Caco-2 (cell line): ENCODE data around the gene CGNL1. TPM values are rescaled to one million over a fixed set of nuclear protein-coding genes. Genes with fewer than 3 reads are reported as not detected.

Experiments
- BruUV-seq: library from RNA; stranded (reverse); fragments of 400-500 nt; replicated peaks from 2 replicates; lab custom pipeline; 2021; lab: Mats Ljungman, UMichigan
- CTCF ChIA-PET: fragments of 300-600 bp; sonication (Branson Sonifier 250); formaldehyde crosslinking; loops from one replicate; lab custom pipeline; 2022; ENCODE audit warnings: antibody characterized with exemption; lab: Charles Lee
- POLR2A ChIA-PET: fragments of 300-600 bp; sonication (Branson Sonifier 250); formaldehyde crosslinking; loops from one replicate; lab custom pipeline; 2022; ENCODE audit warnings: antibody characterized with exemption; lab: Charles Lee
- DNase-seq, 2 experiments: peaks; one replicate each; pipeline versions ENCODE4 v3.0.0 to v3.0.0-alpha.2; 2020 to 2022
- H3K27me3 ChIP-seq: replicated peaks from 2 replicates; pipeline ENCODE4 v1.6.0; 2011; ENCODE audit warnings: low read length; ENCODE audit not compliant: control insufficient read depth, insufficient read depth
- H3K36me3 ChIP-seq: 2 replicates; pipeline ENCODE4 v1.5.1; 2011; ENCODE audit warnings: low read length; ENCODE audit not compliant: control insufficient read depth, insufficient read depth
- H3K4me1 ChIP-seq: fragments of 250-450 bp; sonication (Bioruptor Pico); 2 replicates; pipeline ENCODE4 v1.5.1; 2020; ENCODE audit warnings: mild to moderate bottlenecking
- H3K4me3 ChIP-seq: 2 replicates; pipeline ENCODE4 v1.5.1; 2011; ENCODE audit warnings: low read depth, mild to moderate bottlenecking, control low read depth, low read length
- H3K9me3 ChIP-seq: fragments of 250-450 bp; sonication (Bioruptor Pico); 2 replicates; pipeline ENCODE4 v1.5.1; 2020; ENCODE audit warnings: mild to moderate bottlenecking, moderate library complexity
- H3K27ac Mint-ChIP-seq: one replicate; pipeline ENCODE4 v1.8.0; 2022; ENCODE audit warnings: mixed read lengths; ENCODE audit not compliant: unreplicated experiment
- H3K27me3 Mint-ChIP-seq: one replicate; pipeline ENCODE4 v1.8.0; 2022; ENCODE audit warnings: mixed read lengths; ENCODE audit not compliant: insufficient read depth, unreplicated experiment
- H3K36me3 Mint-ChIP-seq: one replicate; pipeline ENCODE4 v1.8.0; 2022; ENCODE audit warnings: mild to moderate bottlenecking, mixed read lengths; ENCODE audit not compliant: insufficient read depth, unreplicated experiment
- H3K4me1 Mint-ChIP-seq: one replicate; pipeline ENCODE4 v1.8.0; 2022; ENCODE audit warnings: low read depth, mixed read lengths; ENCODE audit not compliant: unreplicated experiment
- H3K4me3 Mint-ChIP-seq: one replicate; pipeline ENCODE4 v1.8.0; 2022; ENCODE audit warnings: mild to moderate bottlenecking, moderate library complexity, mixed read lengths; ENCODE audit not compliant: unreplicated experiment
- H3K9me3 Mint-ChIP-seq: one replicate; pipeline ENCODE4 v1.8.0; 2022; ENCODE audit warnings: mixed read lengths; ENCODE audit not compliant: unreplicated experiment
- intact Hi-C: fragments of 100-400 bp; cut with micrococcal nuclease; formaldehyde crosslinking; loops from one replicate; pipeline ENCODE4 v1.10.0; 2022; ENCODE audit not compliant: unreplicated experiment
- total RNA-seq: library from RNA; stranded (reverse); gene quantifications from 2 replicates; pipeline ENCODE4 v1.2.3, GENCODE V29; 2022
- TF ChIP-seq, protein P1 (sequence below), 2 experiments: fragments of 200-600 bp in 1 of 2; IDR thresholded peaks; 1 replicate in 1 of 2; 2 replicates in 1 of 2; pipeline versions ENCODE4 v1.5.1 to v1.8.0; 2011 to 2022; ENCODE audit warnings: antibody characterized with exemption in 1 of 2, control low read depth in 1 of 2, inconsistent platforms in 1 of 2, low read depth in 1 of 2, low read length in 1 of 2, mild to moderate bottlenecking in 1 of 2, moderate library complexity in 1 of 2; ENCODE audit not compliant: insufficient read depth in 1 of 2, severe bottlenecking in 1 of 2, unreplicated experiment in 1 of 2

Gene CGNL1
- total RNA-seq, 1 experiment from 2014 or later = 8.3 TPM

GRCh38 chr15:57526076-57526475, 149.8 kb downstream of the CGNL1 start:
- POLR2A ChIA-PET = no interaction called here
- no peaks in the 10 kb centered on the region for H3K27me3 Mint-ChIP-seq
- no peak for DNase-seq
- TF ChIP-seq, protein P1, sequence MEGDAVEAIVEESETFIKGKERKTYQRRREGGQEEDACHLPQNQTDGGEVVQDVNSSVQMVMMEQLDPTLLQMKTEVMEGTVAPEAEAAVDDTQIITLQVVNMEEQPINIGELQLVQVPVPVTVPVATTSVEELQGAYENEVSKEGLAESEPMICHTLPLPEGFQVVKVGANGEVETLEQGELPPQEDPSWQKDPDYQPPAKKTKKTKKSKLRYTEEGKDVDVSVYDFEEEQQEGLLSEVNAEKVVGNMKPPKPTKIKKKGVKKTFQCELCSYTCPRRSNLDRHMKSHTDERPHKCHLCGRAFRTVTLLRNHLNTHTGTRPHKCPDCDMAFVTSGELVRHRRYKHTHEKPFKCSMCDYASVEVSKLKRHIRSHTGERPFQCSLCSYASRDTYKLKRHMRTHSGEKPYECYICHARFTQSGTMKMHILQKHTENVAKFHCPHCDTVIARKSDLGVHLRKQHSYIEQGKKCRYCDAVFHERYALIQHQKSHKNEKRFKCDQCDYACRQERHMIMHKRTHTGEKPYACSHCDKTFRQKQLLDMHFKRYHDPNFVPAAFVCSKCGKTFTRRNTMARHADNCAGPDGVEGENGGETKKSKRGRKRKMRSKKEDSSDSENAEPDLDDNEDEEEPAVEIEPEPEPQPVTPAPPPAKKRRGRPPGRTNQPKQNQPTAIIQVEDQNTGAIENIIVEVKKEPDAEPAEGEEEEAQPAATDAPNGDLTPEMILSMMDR (IDR thresholded peaks at IDR 0.05; ENCODE audit: insufficient read depth in 1 of 2, low read depth in 1 of 2, low read length in 1 of 2, severe bottlenecking in 1 of 2, unreplicated experiment in 1 of 2) = no peak
- no TSS peak for BruUV-seq
- H3K4me1 Mint-ChIP-seq = no peaks in the 10 kb centered on the region
- no peaks in the 10 kb centered on the region for H3K4me1 ChIP-seq
- no peaks in the 10 kb centered on the region for H3K9me3 Mint-ChIP-seq
- no peak overlapping the region for H3K27ac Mint-ChIP-seq
- H3K36me3 ChIP-seq = no peaks in the 10 kb centered on the region
- no peak overlapping the region for H3K4me3 ChIP-seq
- CTCF ChIA-PET = interaction anchor here (1.9 to 4.8 kb wide), 5 partner anchors 20 to 185 kb away, joined by 6 to 148 read pairs (median 14); no protein-coding TSS in a partner anchor
- H3K36me3 Mint-ChIP-seq = peaks cover 6% of the 10 kb centered on the region
- H3K27me3 ChIP-seq = no peaks in the 10 kb centered on the region
- intact Hi-C loops = loop anchor here (2.0 to 10.0 kb wide), 3 partner anchors 17 to 371 kb away; no protein-coding TSS in a partner anchor
- no peak overlapping the region for H3K4me3 Mint-ChIP-seq
- no peaks in the 10 kb centered on the region for H3K9me3 ChIP-seq

DNA sequence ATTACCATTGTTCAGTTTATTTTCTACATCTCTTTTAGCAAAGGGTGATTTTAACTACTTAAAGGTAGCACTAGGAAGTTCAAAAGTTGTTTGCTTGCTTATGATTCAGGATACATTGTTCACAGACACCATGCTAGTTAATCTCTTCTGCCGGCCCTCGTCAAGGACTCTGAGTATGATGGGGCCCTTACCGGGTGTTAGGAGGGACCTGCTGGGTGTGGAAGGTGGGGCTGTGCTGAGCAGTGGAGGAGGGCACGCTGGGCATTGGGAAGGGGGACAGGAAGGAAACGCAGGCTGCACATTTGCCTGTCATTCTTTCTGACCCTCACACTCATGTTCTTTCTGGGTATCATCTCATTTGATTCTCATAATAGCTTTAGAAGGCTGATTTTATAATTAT, 150.3 kb downstream of the CGNL1 start:
- Mint-ChIP-seq H3K4me1 (no peaks in the 10 kb centered on the region), H3K9me3 (no peaks in the 10 kb centered on the region), H3K27me3 (no peaks in the 10 kb centered on the region), H3K27ac (no peak overlapping the region), H3K36me3 (peaks cover 6% of the 10 kb centered on the region), H3K4me3 (no peak overlapping the region)
- TF ChIP-seq, protein P1 (IDR thresholded peaks at IDR 0.05; ENCODE audit: insufficient read depth in 1 of 2, low read depth in 1 of 2, low read length in 1 of 2, severe bottlenecking in 1 of 2, unreplicated experiment in 1 of 2) = no peak
- no TSS peak for BruUV-seq
- no peaks in the 10 kb centered on the region for H3K9me3 ChIP-seq
- ChIA-PET POLR2A (no interaction called here), CTCF (interaction anchor here (0.9 to 4.8 kb wide), 11 partner anchors 11 to 186 kb away, joined by 4 to 148 read pairs (median 10); partner anchors contain the start of gene CGNL1)
- no peak overlapping the region for H3K4me3 ChIP-seq
- no peaks in the 10 kb centered on the region for H3K27me3 ChIP-seq
- H3K36me3 ChIP-seq = no peaks in the 10 kb centered on the region
- no peak for DNase-seq
- no peaks in the 10 kb centered on the region for H3K4me1 ChIP-seq
- intact Hi-C loops = loop anchor here (1.0 to 10.0 kb wide), 7 partner anchors 16 to 372 kb away; no protein-coding TSS in a partner anchor

DNA sequence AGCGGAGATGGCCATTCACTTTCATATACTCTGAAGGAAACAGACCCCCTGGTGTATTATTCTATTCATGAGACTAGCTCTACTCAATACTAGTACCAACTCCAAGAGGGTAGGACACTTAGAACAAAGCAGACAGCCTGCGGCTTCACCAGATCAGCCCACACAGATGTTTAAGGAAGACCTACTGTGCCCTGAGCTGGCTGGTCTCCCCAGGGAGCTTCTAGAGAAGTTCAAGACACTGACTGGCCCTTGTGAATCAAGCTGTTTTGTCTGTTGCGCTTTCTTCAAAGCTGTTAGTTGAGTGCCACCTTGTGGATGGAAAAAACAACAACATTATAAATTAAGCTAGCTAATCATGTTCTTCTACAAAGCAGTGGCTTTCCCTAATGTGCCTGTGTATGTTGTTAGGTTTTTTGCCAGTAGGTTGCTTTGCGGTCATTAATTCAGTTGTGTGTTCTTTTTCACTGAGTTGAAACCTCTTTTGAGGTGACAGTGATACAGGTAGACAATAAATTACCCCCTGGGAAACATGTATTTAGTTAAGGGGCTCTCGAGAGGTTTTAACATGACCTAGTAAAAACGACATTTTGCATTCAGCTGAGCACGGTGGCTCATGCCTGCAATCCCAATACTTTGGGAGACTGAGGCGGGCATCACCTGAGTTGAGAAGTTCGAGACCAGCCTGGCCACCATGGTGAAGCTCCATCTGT, 151.2 kb downstream of the CGNL1 start:
- BruUV-seq = no TSS peak
- intact Hi-C loops = loop anchor here (1.0 to 10.0 kb wide), 7 partner anchors 15 to 373 kb away; no protein-coding TSS in a partner anchor
- ChIA-PET CTCF (interaction anchor here (0.6 to 4.8 kb wide), 26 partner anchors 10 to 1456 kb away, joined by 3 to 148 read pairs (median 4); partner anchors contain the start of gene CGNL1), POLR2A (interaction anchor here (1.1 kb wide), 1 partner anchor 182 kb away, joined by 3 read pairs; no protein-coding TSS in a partner anchor)
- Mint-ChIP-seq H3K36me3 (no peaks in the 10 kb centered on the region), H3K4me1 (peaks cover under 1% of the 10 kb centered on the region), H3K4me3 (no peak overlapping the region), H3K27ac (no peak overlapping the region), H3K27me3 (no peaks in the 10 kb centered on the region), H3K9me3 (no peaks in the 10 kb centered on the region)
- H3K4me3 ChIP-seq = no peak overlapping the region
- no peaks in the 10 kb centered on the region for H3K27me3 ChIP-seq
- H3K9me3 ChIP-seq = no peaks in the 10 kb centered on the region
- H3K4me1 ChIP-seq = no peaks in the 10 kb centered on the region
- DNase-seq = peak; percentile 58 to 70
- no peaks in the 10 kb centered on the region for H3K36me3 ChIP-seq
- TF ChIP-seq, protein P1 (IDR thresholded peaks at IDR 0.05; ENCODE audit: insufficient read depth in 1 of 2, low read depth in 1 of 2, low read length in 1 of 2, severe bottlenecking in 1 of 2, unreplicated experiment in 1 of 2) = peak; percentile 45 to 59
